Measurements from ENCODE around the gene PRKAG2.

PRKAG2 gene

DNA sequence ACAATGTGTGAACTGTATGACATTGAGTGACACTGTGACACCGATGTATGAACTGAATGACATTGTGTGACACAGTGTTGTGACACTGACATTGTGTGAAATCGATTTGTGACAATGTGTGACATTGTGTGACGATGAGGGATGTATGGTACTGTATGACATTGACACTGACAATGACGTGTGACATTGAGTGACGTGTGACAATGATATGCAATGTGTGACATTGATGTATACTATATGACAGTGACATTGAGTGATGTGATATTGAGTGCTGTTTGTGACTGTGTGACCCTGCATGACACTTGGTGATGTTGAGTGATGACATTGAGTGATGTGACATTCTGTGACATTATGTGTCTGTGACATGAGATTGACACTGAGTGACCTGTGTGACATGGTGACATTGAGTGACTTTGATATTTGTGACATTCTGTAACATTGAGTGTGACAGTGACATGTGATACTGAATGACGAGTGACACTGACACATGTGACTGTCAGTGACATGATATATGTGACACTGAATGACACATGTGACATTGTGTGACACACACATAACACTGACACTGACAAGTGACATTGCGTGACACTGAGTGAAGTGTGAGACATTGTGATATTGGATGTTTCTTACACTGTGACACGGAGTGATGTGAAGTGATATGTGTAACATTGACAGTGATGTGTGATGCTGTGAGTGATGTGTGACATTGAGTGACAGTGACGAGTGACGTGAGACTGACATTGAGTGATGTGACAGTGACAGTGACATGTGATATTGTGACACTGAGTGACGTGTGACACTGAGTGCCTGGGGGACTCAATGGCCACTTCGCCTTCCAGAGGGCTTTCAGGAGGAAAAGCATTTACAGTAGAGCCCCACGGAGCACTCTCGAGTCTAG lies 167.5 kb downstream of the PRKAG2 start:
- no peak for DNase-seq (ENCODE audit: low read depth)

DNA sequence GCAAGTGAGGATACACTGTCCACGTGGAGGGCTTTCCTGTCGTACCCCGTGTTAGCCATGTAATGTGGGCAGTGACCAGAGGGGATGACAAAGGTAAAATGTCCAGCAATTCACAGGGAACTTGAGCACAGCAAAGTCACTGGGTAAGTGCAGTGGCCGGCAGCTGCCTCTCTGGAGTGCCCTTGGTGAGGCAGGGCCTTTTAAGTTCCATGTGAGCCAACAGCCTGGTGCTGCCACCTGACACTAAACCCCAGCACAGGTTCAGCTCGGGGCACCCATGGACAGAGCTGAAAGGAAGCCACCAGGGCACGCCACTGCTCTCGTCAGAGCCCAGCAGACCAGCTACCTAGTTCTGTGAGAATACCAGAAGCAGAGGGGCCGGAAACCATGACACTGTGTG lies 168.3 kb downstream of the PRKAG2 start:
- DNase-seq (ENCODE audit: low read depth) = no peak

DNA sequence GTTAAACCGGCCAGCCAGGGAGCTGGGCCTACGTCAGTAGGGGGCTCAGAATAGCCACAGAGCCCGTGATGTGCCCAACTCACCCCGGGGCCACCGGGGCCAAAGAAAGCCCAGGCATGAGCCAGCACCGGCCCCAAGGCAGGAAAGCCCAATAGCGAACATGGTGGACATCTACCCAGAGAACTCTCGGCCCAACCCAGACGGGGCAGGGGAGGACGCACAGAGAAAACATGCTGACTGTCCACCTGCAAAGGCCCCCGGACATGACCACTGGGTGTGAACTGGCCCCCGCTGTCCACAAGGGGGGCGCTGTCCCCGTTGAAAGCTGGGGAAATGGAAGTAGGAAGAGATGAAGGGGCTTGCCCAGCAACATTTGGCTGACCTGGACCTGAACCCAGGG lies 169.2 kb downstream of the PRKAG2 start:
- DNase-seq (ENCODE audit: low read depth) = no peak

DNA sequence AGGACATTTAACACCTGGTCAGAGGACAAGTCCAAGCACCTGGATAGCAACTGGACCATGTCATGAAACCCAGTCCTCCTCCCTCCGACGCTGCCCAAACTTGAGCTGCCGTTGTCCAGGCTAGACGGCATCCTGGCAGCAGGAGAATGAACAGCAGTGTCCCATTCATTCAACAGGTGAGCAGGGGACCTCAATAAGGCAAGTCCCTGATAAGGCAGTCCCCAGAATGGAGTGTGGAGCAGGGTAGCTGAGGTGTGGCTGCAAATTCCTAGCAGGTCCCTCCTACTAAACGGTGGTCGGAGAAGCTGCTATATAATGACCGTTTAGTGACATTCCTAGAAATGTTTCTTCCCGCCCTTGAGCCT lies 169.8 kb downstream of the PRKAG2 start:
- no peak for DNase-seq (ENCODE audit: low read depth)

DNA sequence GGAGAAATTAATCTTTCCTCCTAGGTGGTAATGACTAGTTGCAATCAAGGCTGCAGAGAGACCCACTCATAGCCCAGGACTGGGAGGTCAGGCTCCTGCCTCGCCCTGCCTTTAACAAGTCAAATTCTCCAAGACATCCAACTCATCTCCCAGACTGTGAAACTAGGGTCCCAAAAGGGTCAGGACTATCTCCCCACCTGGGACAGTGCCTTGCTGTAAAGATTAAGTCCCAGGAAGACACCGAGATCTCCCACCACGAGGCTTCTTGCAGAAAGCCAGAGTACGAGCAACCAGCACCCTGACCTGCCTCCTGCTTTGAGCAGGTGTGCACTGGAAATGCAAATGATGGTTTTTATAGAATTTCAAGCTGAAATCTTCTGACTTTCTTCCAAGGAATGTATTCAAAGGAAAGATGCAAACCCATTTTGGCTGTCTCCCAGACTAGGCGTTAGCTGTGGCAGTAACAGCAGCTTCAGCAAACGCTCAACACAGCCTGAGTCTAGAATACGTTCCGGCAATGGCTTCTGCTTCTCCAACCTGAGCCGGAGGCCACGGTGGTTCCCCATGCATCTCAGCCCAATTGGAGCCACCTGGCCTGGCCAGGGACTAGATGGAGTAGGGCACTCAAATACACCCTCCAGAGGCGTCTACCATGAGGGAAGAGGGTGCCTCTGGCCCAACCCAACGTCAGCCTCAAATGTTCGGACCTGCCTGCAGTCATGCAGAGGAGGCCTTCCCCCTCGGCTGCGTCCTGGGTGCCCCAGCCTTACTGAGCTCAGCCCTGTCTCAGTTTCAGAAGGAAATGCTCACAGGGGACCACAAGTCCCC lies 170.4 kb downstream of the PRKAG2 start:
- no peak for DNase-seq (ENCODE audit: low read depth)

DNA sequence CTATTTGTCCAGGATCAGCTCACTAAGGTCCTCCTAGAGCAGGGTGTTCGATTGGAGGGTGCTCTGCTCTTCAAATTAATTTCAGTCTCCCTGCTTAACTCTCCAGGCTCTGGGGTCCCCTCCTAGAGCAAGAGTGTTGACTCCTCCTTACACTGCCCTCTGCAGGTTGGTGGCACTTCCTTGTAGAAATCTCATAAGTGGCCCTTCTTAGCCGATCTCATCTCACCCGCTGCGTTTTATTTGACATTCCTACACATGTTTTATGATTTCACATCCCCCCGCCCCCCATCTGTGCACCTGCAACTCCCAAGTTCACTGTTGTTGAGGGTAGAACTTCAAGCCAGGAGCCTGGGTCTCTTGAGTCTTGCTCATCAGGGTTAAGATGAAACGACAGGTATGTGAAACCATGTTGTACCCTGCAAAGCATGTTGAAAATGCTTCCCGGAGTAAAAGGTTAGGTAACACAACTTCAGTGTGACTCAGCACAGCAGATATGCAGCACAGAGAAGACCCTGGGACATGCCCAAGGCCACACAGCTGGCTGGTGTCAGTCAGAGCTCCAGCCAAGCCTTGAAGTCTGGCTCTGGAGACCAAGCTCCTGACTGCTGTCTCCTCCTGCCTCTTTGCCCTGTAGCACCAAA lies 171.2 kb downstream of the PRKAG2 start:
- no peak for DNase-seq (ENCODE audit: low read depth)

DNA sequence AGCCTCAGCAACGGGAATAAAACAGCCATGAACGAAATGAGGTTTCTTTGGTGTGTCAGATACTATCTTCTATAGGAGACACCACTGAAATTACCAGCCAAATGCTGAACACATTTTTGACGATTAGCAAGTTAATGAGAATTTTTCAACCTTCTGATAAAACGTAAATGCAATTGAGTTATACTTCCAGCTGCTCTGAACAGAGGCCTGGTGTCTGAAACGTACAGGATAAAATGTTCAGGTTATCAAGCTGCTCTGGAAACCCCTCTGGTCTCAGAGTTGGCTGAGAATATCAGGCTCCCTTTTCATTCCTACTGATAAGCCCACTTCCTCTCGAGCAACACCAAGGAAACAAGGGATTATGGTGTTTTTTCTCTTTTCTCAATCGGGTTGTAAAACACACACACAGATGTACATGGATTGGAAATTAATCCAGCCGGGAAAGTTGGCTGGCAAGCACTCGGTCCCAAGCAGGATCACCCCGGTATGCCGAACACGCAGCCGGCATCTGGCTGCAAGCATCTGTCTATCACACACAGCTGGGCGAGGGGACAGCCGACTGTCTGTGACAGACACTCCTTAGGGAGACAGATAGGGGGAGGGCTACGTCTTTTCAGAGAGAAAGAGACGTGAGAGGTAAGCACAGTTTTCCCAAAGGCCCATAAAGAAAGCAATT lies 171.8 kb downstream of the PRKAG2 start:
- DNase-seq (ENCODE audit: low read depth) = no peak

DNA sequence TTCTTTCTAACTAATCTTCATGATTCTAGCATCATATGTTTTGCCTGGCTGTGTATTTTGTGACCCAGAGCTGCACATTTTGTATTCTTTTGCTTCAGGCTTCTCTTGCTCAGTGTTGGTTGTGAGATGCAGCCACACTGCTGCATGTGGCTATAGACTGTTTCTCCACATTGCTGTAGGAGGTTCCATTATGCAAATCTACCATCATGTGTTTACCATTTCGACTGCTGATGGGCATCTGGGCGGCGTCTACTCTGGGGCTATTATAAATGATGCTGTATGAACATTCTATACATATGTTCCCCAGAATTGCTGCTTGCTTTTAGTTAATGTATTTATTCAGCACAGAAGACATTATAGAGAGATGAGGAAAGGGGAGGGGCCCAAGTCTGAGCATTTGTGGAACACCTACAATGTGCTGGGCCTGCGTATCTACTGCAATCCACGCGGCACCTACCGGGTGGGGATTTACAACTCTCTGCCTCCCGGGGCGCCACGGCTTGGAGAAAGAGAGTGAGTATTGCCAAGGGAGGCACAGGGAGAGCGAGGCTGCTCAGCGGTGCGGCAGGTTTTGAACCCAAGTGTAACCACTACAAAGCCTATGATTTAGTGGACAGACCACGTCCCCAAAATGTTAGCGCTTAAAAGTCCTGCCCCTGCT lies 172.5 kb downstream of the PRKAG2 start:
- DNase-seq (ENCODE audit: low read depth) = no peak

DNA sequence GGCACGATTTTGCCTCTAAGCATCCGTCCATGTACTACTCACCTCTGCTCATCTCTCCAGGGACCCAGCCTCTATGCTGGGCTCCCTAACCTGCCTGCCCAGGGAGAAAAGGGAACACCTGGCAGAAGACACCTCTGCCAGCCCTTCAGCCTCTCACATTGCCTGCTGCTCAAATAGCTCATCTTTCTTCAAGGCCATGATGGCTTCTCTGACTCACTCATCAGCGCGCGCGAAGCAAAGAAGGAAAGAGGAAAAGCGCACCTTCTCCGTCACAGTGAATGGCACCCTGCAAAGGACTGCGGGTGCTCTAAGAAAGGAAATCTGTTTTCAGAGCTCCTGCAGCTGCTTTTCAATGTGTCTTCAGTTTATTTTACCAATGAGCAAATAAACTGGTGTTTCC lies 174.0 kb downstream of the PRKAG2 start:
- DNase-seq (ENCODE audit: low read depth) = no peak

DNA sequence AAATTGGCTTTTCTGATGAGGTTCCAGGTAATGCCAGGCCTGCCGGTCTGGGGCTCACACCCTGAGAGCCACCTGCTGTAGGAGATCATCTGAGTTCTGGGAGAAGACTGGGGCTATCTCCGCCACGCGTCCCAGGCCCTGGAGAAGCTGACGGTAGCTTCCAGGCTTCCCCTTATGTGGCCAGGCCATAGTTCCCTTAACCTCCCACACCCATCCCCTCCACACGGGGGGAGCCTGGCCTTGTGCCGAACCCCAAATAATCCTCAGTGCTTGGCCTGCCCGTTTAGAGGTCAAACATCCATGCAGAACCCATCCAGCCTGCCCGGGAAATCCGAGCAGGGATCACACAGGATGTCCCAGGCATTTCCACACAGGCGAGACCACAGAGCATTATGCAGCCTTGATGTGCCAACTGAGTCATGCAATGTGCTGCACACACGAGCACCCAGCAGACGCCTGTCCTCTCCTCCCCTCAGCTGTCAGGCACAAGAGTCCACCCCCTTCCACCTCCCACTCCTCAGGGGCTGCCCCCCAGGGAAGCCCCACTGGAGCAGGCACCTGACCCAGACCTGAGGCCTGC lies 176.2 kb downstream of the PRKAG2 start:
- DNase-seq (ENCODE audit: low read depth) = no peak

DNA sequence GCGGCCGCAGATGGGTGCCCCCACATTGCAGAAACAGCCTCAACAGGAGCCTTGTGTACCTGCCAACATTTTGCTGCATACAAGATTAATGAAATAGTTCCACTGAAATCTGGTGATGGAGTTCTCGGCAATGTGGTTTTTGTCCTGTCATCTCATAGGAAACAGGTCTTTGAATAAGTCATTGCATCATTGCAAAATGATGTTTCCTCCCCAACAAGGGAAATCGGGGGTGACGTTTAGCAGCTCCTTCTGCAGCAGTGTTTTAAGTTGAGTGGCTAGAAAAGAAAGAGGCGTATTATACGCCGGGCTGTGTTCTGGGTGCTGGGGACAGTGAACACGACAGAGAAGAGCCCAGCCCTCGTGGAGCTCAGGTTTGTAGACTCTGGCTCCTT lies 177.0 kb downstream of the PRKAG2 start:
- no peak for DNase-seq (ENCODE audit: low read depth)

DNA sequence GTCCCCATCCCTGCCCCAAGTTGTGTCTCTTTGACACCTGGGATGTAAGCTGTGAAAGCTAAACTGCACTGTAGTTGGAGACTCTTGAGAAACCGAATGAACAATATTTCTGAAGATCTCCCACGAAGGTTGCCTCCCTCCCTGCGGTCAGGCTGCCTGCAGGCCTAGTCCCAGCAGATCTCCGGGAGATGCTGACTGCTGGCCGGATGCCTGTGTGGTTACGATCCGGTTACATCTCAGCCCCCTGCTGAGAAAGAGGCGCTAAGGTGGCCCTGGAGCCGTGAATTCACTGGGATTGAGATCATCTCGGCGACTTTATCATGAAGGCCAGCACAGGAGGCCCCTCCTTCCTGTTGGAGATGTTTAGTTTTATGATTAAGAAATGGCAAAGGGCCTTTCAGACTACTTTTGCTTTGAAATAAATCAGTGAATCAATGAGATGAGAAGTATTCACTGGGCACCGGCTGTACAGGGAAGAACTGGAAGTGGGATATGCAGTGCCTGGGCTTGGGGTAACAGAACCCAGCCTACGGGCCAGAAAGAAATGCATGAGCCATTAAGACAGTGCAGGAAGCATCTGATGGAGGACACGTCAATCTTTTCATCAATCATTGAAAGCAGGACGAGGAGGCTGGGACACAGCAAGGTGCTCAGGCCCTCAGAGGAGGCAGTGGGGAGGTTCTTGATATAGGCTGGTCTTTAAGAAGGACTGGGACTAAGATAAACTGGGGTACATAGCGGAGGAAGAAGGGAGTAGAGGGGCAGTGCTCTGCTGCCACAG lies 177.6 kb downstream of the PRKAG2 start:
- DNase-seq (ENCODE audit: low read depth) = no peak

DNA sequence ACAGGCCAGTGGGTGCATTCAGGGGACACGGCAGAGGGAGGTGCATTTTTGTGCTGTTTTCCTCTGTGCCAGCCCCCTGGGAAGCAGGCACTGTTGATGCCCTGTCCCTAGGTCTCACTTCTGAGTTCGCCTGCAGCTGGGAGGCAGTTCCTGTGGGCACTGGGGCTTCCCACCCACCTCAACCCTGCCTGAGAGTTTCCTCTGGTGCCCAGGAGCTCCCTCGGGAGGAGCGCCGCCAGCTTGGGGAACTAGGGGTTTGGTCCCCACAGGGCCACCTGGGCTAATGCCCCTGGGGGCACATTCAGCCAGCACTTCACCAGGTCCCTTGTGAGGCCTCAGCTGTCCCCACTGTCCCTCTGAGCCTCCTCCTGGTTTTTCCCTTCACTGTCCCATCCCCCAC lies 179.0 kb downstream of the PRKAG2 start:
- no peak for DNase-seq (ENCODE audit: low read depth)

DNA sequence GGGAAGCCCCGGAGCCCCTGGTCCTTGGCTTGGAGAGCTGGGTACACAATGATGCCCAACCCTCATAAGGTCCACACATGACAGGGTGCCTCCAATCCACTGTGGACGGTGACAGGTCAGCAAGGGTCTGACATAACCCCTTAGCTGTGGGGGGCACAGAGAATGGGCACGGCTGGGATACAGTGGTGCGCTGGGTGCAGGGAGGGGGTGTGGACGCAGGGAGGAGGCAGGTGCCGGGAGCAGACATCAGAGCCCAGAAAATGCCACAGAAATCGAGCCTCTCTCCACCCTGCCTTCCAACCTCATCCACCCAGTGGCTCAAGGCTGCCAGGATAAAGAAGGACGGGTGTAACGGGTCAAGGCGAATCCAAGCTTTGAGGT lies 179.4 kb downstream of the PRKAG2 start:
- DNase-seq (ENCODE audit: low read depth) = no peak

DNA sequence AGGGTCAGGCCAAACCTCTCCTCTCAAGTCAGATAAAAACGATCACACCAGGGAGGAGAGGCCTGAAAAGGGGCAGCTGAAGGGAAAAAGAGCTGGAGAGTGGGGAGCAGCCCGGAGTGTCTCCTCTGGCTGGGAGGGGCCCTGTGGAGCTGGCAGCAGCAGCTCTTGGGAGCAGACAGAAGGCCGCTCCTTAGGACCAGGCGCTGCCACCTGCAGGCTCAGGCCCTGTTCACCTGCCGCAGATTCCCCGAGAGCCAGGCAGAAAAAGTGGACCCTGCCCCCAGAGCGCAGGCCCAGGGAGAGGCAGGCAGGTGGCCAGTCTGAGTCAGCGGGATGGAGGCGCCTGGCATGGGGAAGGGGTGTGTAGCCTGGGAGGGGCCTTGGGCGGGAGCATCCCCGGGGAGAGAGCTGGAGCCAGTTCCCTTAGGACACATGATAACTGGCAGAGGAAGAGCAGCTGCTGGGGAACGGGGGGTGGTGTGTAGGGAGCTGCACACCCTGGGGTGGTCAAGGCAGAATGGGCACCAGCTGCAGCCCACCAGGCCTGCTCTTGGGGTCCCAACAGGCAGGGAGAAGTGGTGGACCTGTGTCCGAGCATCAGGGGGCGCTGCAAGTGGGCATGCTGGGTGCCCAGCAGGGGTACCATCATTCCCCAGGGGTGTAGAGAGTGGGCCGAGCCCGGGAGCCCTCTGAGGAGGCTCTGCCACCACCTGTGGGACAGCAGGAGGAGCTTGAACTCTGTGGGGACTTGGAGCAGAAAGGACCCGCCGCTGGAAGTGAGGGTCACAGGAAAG lies 180.0 kb downstream of the PRKAG2 start:
- DNase-seq (ENCODE audit: low read depth) = no peak

DNA sequence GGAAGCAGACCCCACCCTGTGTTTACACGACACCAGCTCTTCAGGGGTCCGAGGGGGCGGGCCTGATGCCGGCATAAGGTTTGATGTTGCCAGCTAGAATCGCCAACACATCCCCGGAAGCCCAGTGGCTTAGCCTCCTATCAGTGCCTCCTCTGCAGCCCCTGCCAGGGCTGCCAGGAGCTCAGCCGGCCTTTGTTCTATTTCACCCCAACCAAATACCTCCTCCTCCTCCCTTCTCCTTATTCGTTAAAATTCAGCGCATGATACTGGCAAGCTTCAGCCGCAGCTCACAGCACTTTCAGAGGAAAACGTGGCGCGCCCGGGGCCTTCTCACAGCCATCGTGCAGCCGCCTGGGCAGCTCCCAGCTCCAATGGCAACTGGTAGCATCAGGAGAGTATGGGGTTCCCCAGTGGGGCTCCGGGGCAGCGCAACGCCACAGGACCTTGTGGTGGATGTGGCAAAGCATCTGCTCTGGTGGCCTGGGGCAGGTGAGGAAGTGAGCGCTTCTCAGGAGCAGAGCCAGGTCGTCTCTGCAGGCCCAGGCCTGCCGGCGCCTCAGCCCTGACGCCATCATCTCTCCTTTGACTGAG lies 180.9 kb downstream of the PRKAG2 start:
- DNase-seq (ENCODE audit: low read depth) = no peak

DNA sequence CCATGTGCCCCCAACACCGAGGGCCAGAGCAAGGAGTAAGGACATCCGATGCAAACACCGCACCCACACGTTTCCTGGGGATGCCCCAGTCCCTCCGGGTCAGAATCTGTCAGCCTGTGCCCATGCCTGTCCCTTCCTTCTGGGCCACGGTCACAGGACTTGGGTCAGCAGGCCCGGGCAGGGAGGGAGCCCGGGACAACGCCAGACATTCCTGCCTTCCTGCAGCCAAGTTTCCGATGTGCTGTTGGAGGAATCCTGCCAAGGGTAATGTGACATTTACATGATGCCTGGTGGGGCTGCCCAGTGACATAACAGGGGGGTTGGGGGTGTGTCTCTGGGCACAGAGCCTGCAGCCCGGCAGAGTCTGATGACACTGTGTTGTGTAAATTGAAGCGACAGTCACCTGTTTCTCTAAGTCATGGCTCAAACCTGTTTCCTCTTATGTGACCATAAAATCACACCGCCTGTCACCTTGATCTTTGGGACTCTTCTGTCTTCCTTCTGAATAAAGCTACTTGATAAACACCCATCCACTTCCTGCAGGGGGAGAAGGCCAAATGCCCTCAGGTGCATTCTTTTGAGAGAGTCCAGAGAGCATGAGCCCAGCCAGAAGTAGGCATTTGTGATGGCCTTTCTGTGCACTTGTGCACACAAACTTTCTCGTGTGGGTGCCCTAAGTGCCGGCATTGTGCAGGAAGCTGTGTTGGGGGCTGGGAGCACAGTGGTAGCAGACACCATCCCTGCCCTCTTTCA lies 181.9 kb downstream of the PRKAG2 start:
- no peak for DNase-seq (ENCODE audit: low read depth)

DNA sequence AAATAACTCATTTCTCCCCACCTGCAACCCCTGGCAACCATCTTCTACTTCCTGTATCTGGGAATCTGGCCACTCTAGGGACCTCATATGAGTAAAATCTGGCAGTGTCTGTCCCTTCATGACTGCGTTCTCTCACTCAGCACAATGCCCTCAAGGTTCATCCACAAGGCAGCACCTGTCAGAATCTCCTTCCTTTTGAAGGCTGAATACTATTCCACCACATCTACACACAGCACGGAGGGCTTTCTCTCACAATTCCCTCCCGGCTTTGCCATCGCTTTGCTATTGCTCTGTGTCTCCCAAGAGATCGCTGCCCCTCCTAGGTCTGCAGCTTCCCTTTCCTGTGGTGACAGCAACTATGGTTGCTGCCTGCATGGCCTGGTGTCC lies 182.5 kb downstream of the PRKAG2 start:
- no peak for DNase-seq (ENCODE audit: low read depth)

DNA sequence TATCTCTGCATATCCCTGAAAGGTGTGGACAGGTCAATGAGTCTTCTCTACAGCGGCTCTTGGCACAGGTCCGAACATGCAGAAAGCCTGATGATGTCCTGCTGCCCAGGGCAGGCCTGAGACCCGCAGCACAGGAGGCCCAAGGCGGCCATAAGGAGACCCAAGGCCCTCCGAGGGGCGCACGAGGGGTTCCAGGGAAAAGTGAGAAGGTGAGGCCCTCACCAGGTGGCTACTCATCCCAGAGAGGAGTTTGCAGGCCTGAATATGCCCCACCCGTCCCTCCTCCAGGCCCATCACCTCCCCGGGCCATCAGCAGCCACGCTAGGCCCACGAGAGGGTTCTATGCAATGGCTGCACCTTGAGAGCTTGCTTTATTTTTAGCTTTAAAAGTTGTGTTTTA lies 183.8 kb downstream of the PRKAG2 start:
- no peak for DNase-seq (ENCODE audit: low read depth)
